CD14-positive monocyte (primary cell): ENCODE measurements around the gene PRSS1. TPM values are rescaled to one million over a fixed set of nuclear protein-coding genes. Genes with fewer than 3 reads are reported as not detected.
A peak's percentile ranks its signal among the peaks of the same experiment; 100 is the strongest.

Source experiments
- DNase-seq, 3 donors: peaks; one replicate each; pipeline ENCODE4 v3.0.0-alpha.2; 2011 to 2022
- H2AFZ ChIP-seq: 2 replicates; pipeline ENCODE4 v1.6.0; 2012; ENCODE audit warnings: mild to moderate bottlenecking, low read depth, low read length, inconsistent platforms; ENCODE audit not compliant: insufficient read depth, poor library complexity, severe bottlenecking
- H3K27ac ChIP-seq, 2 donors: 1 replicate in 1 of 2; 2 replicates in 1 of 2; pipeline ENCODE4 v1.5.1; 2012 to 2013; ENCODE audit warnings: low read length in 2 of 2, control low read depth in 1 of 2, inconsistent platforms in 1 of 2, low read depth in 1 of 2, mild to moderate bottlenecking in 1 of 2
- H3K27me3 ChIP-seq, 2 donors: one replicate each; pipeline versions ENCODE4 v1.6.0 to v1.6.1; 2011 to 2013; ENCODE audit warnings: low read length in 2 of 2; ENCODE audit not compliant: control insufficient read depth in 2 of 2, insufficient read depth in 2 of 2
- H3K36me3 ChIP-seq, 2 donors: replicated peaks in 1 of 2; 1 replicate in 1 of 2; 2 replicates in 1 of 2; pipeline versions ENCODE4 v1.5.1 to v1.6.1; 2012 to 2013; ENCODE audit warnings: low read length in 2 of 2, control low read depth in 1 of 2, inconsistent platforms in 1 of 2, mild to moderate bottlenecking in 1 of 2; ENCODE audit not compliant: insufficient read depth in 2 of 2, control insufficient read depth in 1 of 2
- H3K4me1 ChIP-seq, 2 donors: 1 replicate in 1 of 2; 2 replicates in 1 of 2; pipeline versions ENCODE4 v1.5.1 to v1.6.1; 2012 to 2013; ENCODE audit warnings: low read length in 2 of 2, control low read depth in 1 of 2, inconsistent platforms in 1 of 2, mild to moderate bottlenecking in 1 of 2, moderate library complexity in 1 of 2; ENCODE audit not compliant: insufficient read depth in 2 of 2, control insufficient read depth in 1 of 2
- H3K4me2 ChIP-seq: replicated peaks from 2 replicates; pipeline ENCODE3; 2012; ENCODE audit warnings: low read length, moderate library complexity, mild to moderate bottlenecking; ENCODE audit not compliant: poor library complexity, severe bottlenecking; ENCODE audit errors: extremely low read depth
- H3K4me3 ChIP-seq, 3 experiments: fragments of 200-600 bp in 1 of 3; sonication (generic) in 1 of 3; replicated peaks in 1 of 3; 1 replicate in 2 of 3; 2 replicates in 1 of 3; pipeline ENCODE4 v1.5.1; 2011 to 2013; ENCODE audit warnings: low read length in 3 of 3, mild to moderate bottlenecking in 3 of 3, control low read depth in 2 of 3, low read depth in 2 of 3, inconsistent platforms in 1 of 3, moderate library complexity in 1 of 3
- H3K79me2 ChIP-seq: 2 replicates; pipeline ENCODE4 v1.6.0; 2012; ENCODE audit warnings: mild to moderate bottlenecking, control low read depth, inconsistent platforms, low read length, moderate library complexity; ENCODE audit not compliant: insufficient read depth
- H3K9ac ChIP-seq: 2 replicates; pipeline ENCODE4 v1.6.0; 2017; ENCODE audit warnings: low read length, mild to moderate bottlenecking; ENCODE audit not compliant: insufficient read depth, poor library complexity, severe bottlenecking
- H3K9me3 ChIP-seq, 2 donors: replicated peaks in 1 of 2; 1 replicate in 1 of 2; 2 replicates in 1 of 2; pipeline versions ENCODE4 v1.5.1 to v1.6.1; 2012 to 2013; ENCODE audit warnings: low read length in 2 of 2, control low read depth in 1 of 2; ENCODE audit not compliant: control insufficient read depth in 1 of 2, insufficient read depth in 1 of 2
- H4K20me1 ChIP-seq: 2 replicates; pipeline ENCODE4 v1.6.0; 2012; ENCODE audit warnings: mild to moderate bottlenecking, low read length, control low read depth, moderate library complexity; ENCODE audit not compliant: insufficient read depth
- H3K27ac Mint-ChIP-seq, 7 donors: one replicate each; pipeline ENCODE4 v1.8.0; 2020; ENCODE audit warnings: mild to moderate bottlenecking in 7 of 7, mixed read lengths in 7 of 7, moderate library complexity in 6 of 7, inconsistent platforms in 2 of 7
- H3K27me3 Mint-ChIP-seq, 3 donors: one replicate each; pipeline ENCODE4 v1.8.0; 2021 to 2022; ENCODE audit warnings: low read depth in 3 of 3, mild to moderate bottlenecking in 3 of 3, mixed read lengths in 3 of 3, moderate library complexity in 3 of 3, inconsistent platforms in 1 of 3
- H3K36me3 Mint-ChIP-seq, 2 donors: one replicate each; pipeline ENCODE4 v1.8.0; 2020; ENCODE audit warnings: mixed read lengths in 2 of 2, inconsistent platforms in 1 of 2, mild to moderate bottlenecking in 1 of 2
- H3K4me1 Mint-ChIP-seq: one replicate; pipeline ENCODE4 v1.8.0; 2020; ENCODE audit warnings: mild to moderate bottlenecking, mixed read lengths
- H3K4me3 Mint-ChIP-seq, 2 donors: one replicate each; pipeline ENCODE4 v1.8.0; 2020; ENCODE audit warnings: mild to moderate bottlenecking in 2 of 2, mixed read lengths in 2 of 2, moderate library complexity in 1 of 2
- H3K9me3 Mint-ChIP-seq, 7 donors: one replicate each; pipeline ENCODE4 v1.8.0; 2020 to 2022; ENCODE audit warnings: mixed read lengths in 7 of 7, mild to moderate bottlenecking in 6 of 7, moderate library complexity in 6 of 7, inconsistent platforms in 2 of 7
- CTCF ChIP-seq: fragments of 200-600 bp; IDR thresholded peaks from one replicate; pipeline ENCODE4 v1.8.0; 2022; ENCODE audit warnings: antibody characterized with exemption, mild to moderate bottlenecking
- WGBS: methylation state at CpG from one replicate; pipeline ENCODE4 v1.1.5; 2013; ENCODE audit warnings: missing lambda C conversion rate; ENCODE audit not compliant: insufficient coverage; 5-methylcytosine and 5-hydroxymethylcytosine counted together
- intact Hi-C, 2 donors: fragments of 100-400 bp; cut with micrococcal nuclease; formaldehyde crosslinking; loops; one replicate each; pipeline versions ENCODE4 v1.15.0 to v1.15.1; 2023
- polyA plus RNA-seq, 3 donors: library from polyadenylated mRNA; depleted of rRNA in 1 of 3; unstranded in 2 of 3; stranded (reverse) in 1 of 3; fragments of 300-500 nt in 2 of 3; fragments of >200 nt in 1 of 3; fragmentation: Illumina TruSeq in 2 of 3; gene quantifications; 1 replicate in 2 of 3; 2 replicates in 1 of 3; pipeline ENCODE4 v1.2.3, GENCODE V29; 2012 to 2021

Gene PRSS1
- polyA plus RNA-seq, 3 donors, result not detected

- no peaks in the 10 kb centered on the region for H3K9me3 ChIP-seq
- H3K27ac ChIP-seq, result no peak within 1 kb of the TSS
- no peak within 1 kb of the TSS for H3K4me3 ChIP-seq
- intact Hi-C loops, result no loop called here
- 64% methylated on average over 5 of the region's 7 CpGs for WGBS
- no peaks in the 10 kb centered on the region for H3K4me1 ChIP-seq
- Mint-ChIP-seq H3K27me3 (peaks cover 5 to 8% (median 5%) of the 10 kb centered on the region in 3 donors), H3K4me1 (no peaks in the 10 kb centered on the region), H3K36me3 (no peaks in the 10 kb centered on the region), H3K4me3 (no peak within 1 kb of the TSS), H3K27ac (peak within 1 kb of the TSS in 1 of 7 donors; percentile 41), H3K9me3 (no peaks in the 10 kb centered on the region)
- TF ChIP-seq CTCF, result no peak
- no peaks in the 10 kb centered on the region for H4K20me1 ChIP-seq
- no peak within 1 kb of the TSS for H3K9ac ChIP-seq
- no peak for DNase-seq
- no peaks in the 10 kb centered on the region for H3K36me3 ChIP-seq
- no peak within 1 kb of the TSS for H3K4me2 ChIP-seq
- no peaks in the 10 kb centered on the region for H3K27me3 ChIP-seq
- no peak within 1 kb of the TSS for H2AFZ ChIP-seq
- H3K79me2 ChIP-seq, result no peaks in the 10 kb centered on the region
Measured at GRCh38 chr7:142770661-142771352, 21.5 kb downstream of the PRSS1 start, which contains the start of gene PRSS2. Gene PRSS2 (plus strand): TSS chr7:142770970. CDS start chr7:142770983, 13 bp downstream.

GRCh38 chr7:142771353-142771723 is 22.1 kb downstream of the PRSS1 start:
- H3K4me3 Mint-ChIP-seq, result no peak overlapping the region

More at GRCh38 chr7:142771353-142771723, 22.1 kb downstream of the PRSS1 start:
- Histone ChIP-seq H3K4me2 (no peak overlapping the region), H4K20me1 (no peaks in the 10 kb centered on the region), H3K27me3 (no peaks in the 10 kb centered on the region), H2AFZ (no peak overlapping the region), H3K79me2 (no peaks in the 10 kb centered on the region), H3K36me3 (no peaks in the 10 kb centered on the region), H3K4me1 (no peaks in the 10 kb centered on the region), H3K27ac (no peak overlapping the region), H3K9ac (no peak overlapping the region), H3K9me3 (no peaks in the 10 kb centered on the region), H3K4me3 (no peak overlapping the region)
- no peak for TF ChIP-seq CTCF
- intact Hi-C loops, result no loop called here
- DNase-seq, result no peak
- 56% methylated on average over 1 of the region's 5 CpGs for WGBS
- H3K27me3 Mint-ChIP-seq, result peaks cover 5 to 8% (median 5%) of the 10 kb centered on the region in 3 donors
- H3K27ac Mint-ChIP-seq, result no peak overlapping the region
- no peaks in the 10 kb centered on the region for H3K4me1 Mint-ChIP-seq
- H3K36me3 Mint-ChIP-seq, result no peaks in the 10 kb centered on the region
- no peaks in the 10 kb centered on the region for H3K9me3 Mint-ChIP-seq
